WERI-Rb-1 (cell line): Measurements from ENCODE around the gene ENPP6.

Experiments used
- DNase-seq: peaks from one replicate; pipeline ENCODE4 v3.0.0-alpha.2; 2020
- H3K27ac ChIP-seq: fragments of 250-450 bp; sonication (Bioruptor Pico); 2 replicates; pipeline ENCODE4 v1.5.1; 2020; ENCODE audit warnings: mild to moderate bottlenecking, moderate library complexity
- H3K27me3 ChIP-seq: fragments of 250-450 bp; sonication (Bioruptor Pico); 2 replicates; pipeline ENCODE4 v1.5.1; 2021; ENCODE audit warnings: mild to moderate bottlenecking, low read depth, moderate library complexity; ENCODE audit not compliant: insufficient read depth, severe bottlenecking
- H3K36me3 ChIP-seq: fragments of 250-450 bp; sonication (Bioruptor Pico); 2 replicates; pipeline ENCODE4 v1.5.1; 2020; ENCODE audit warnings: mild to moderate bottlenecking, moderate library complexity
- H3K4me3 ChIP-seq: 2 replicates; pipeline ENCODE4 v1.5.1; 2011; ENCODE audit warnings: low read depth, mild to moderate bottlenecking, control low read depth, low read length
- H3K9me3 ChIP-seq: fragments of 250-450 bp; sonication (Bioruptor Pico); 2 replicates; pipeline ENCODE4 v1.5.1; 2021; ENCODE audit warnings: mild to moderate bottlenecking, moderate library complexity; ENCODE audit not compliant: severe bottlenecking
- TF ChIP-seq, protein P1 (sequence below): IDR thresholded peaks from 2 replicates; pipeline ENCODE4 v1.5.1; 2011; ENCODE audit warnings: low read depth, mild to moderate bottlenecking, control low read depth, inconsistent platforms, low read length

The ENPP6 gene

DNA sequence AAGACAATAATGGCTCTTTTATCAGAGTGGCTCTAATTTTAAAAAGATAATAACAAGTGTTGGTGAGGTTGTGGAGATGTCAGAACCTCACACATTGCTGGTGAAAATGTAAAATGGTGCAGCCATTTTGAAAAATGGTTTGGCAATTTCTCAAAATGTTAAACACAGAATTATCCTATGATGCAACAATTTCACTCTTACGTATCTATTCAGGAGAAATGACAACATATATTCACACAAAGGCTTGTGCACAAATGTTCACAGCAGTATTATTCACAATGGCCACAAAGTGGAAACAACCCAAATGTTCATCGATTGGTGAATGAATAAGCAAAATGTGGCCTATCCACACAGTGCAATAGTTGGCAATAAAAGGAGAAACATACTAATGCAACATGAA, 24.7 kb downstream of the ENPP6 start:
- TF ChIP-seq, protein P1, sequence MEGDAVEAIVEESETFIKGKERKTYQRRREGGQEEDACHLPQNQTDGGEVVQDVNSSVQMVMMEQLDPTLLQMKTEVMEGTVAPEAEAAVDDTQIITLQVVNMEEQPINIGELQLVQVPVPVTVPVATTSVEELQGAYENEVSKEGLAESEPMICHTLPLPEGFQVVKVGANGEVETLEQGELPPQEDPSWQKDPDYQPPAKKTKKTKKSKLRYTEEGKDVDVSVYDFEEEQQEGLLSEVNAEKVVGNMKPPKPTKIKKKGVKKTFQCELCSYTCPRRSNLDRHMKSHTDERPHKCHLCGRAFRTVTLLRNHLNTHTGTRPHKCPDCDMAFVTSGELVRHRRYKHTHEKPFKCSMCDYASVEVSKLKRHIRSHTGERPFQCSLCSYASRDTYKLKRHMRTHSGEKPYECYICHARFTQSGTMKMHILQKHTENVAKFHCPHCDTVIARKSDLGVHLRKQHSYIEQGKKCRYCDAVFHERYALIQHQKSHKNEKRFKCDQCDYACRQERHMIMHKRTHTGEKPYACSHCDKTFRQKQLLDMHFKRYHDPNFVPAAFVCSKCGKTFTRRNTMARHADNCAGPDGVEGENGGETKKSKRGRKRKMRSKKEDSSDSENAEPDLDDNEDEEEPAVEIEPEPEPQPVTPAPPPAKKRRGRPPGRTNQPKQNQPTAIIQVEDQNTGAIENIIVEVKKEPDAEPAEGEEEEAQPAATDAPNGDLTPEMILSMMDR: no peak
- no peak overlapping the region for H3K4me3 ChIP-seq
- no peak for DNase-seq
- H3K27ac ChIP-seq: no peak overlapping the region
- no peaks in the 10 kb centered on the region for H3K9me3 ChIP-seq
- H3K36me3 ChIP-seq: no peaks in the 10 kb centered on the region
- H3K27me3 ChIP-seq: no peaks in the 10 kb centered on the region

DNA sequence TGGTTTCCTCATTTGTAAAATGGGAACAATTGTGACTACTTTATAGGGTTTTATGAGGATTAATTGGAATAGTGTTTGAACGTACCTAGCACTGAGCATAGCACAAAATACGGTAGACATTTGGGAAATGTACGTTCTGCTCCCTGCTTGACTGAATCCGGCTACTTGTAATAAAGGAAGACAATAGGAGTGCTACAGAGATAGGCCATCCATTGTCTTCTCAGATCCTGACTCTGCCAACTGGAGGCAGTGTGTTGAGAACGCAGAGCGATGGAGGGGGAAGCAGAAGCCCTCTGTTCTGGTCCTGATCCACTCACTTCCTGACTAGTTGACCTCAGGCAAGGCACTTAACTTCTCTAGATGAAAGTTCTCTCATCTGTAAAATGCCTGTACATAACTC, 26.4 kb downstream of the ENPP6 start:
- Histone ChIP-seq H3K27ac (no peak overlapping the region), H3K9me3 (no peaks in the 10 kb centered on the region), H3K36me3 (no peaks in the 10 kb centered on the region), H3K4me3 (no peak overlapping the region), H3K27me3 (no peaks in the 10 kb centered on the region)
- TF ChIP-seq, protein P1: no peak
- no peak for DNase-seq

DNA sequence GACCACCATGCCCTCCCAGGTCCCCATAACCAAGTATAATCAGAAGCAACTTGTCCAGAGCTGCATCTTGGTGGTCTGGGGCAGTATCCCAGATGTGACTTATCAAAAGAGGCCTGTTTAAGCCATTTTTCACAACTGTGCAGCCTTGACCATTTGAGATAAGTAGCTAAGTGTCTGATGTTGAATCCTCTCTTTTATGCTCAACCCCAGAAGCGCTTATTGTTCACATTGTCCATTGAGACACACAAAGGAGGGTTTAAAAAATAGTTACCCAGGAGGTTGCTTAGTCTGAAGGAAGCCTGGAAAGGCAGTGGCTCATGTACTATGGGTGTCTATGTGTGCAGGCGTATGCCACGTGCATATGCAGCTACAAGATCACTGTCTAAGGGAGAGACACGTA, 27.0 kb downstream of the ENPP6 start:
- no peak for DNase-seq
- Histone ChIP-seq H3K27me3 (no peaks in the 10 kb centered on the region), H3K9me3 (no peaks in the 10 kb centered on the region), H3K4me3 (no peak overlapping the region), H3K36me3 (no peaks in the 10 kb centered on the region), H3K27ac (no peak overlapping the region)
- TF ChIP-seq, protein P1: no peak

DNA sequence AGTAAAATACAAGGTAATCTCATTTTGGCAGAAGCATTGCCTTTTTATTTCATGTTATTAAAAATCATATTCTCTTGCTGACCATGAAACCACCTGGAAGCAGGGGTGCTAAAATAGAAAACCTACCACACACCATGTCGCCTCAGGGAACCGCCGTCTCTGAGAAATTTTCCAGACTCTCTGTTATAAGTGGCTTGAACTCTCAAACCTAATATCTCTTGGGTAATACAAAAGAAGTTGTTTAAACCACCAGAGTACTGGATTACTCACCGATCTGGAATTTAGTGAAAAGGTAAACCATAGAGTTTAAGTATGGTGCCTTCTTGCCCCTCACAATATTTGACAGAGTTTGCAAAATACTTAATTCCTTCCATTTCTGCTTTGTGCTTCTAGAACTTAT, 27.7 kb downstream of the ENPP6 start:
- TF ChIP-seq, protein P1: no peak
- no peaks in the 10 kb centered on the region for H3K9me3 ChIP-seq
- no peaks in the 10 kb centered on the region for H3K27me3 ChIP-seq
- no peaks in the 10 kb centered on the region for H3K36me3 ChIP-seq
- no peak overlapping the region for H3K4me3 ChIP-seq
- DNase-seq: no peak
- no peak overlapping the region for H3K27ac ChIP-seq

DNA sequence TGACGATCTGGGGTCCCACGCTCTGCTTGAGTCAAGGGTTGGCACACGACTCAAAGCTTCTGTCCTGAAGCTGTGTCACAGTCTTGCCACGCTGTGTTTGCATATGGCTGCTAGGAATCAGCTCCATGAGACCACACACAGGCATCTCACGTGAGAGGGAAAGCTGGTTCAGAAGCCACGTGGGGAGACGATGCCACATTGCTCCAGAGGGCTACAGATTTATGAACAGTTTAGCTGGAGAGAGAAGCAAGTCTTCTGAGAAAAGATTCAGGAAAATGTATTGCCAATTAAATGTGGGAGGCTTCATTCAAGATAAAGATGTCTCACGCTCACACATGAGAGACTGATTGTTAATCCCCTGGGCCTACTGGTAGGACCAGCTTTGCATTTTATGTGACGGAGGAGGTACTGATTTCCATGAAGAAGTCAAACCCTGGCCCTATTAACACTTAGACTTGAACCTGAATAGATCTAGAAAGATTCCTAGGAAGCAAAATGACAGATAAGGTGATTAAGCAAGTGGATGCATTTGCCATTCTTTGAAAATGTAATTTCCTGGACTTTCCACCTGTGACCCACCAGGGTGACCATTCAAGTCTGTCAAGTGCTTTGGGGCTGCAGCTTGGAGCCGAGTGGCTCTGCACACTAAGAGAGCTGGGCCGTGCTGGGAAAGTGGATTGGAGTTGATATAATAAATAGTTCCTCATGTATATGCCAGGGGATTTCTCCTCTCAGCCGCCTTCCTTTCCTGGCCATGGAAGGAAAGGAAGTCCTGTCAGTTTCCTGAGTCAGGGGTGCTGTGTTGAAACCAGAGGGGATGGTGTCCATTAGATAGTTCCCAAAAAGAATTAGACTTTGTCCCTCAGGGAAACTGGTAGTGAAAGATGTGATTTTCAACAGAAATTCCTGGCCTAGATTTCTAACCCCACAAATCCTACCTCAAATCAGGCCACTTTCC, 29.0 kb downstream of the ENPP6 start:
- no peaks in the 10 kb centered on the region for H3K36me3 ChIP-seq
- H3K27ac ChIP-seq: no peak overlapping the region
- TF ChIP-seq, protein P1: no peak
- no peaks in the 10 kb centered on the region for H3K9me3 ChIP-seq
- DNase-seq: no peak
- H3K27me3 ChIP-seq: no peaks in the 10 kb centered on the region
- no peak overlapping the region for H3K4me3 ChIP-seq
